Measurements from ENCODE around the gene ZNF765. TPM values are rescaled to one million over a fixed set of nuclear protein-coding genes. Genes with fewer than 3 reads are reported as not detected.
A peak's percentile ranks its signal among the peaks of the same experiment; 100 is the strongest.
"Not testable (repeated sequence)": the region's sequence is repeated elsewhere in the genome, so short reads cannot be mapped to it uniquely, and the experiment has no call there.

The ZNF765 gene
- total RNA-seq, 2 experiments from 2014 or later: 11.1 to 11.7 TPM

DNA sequence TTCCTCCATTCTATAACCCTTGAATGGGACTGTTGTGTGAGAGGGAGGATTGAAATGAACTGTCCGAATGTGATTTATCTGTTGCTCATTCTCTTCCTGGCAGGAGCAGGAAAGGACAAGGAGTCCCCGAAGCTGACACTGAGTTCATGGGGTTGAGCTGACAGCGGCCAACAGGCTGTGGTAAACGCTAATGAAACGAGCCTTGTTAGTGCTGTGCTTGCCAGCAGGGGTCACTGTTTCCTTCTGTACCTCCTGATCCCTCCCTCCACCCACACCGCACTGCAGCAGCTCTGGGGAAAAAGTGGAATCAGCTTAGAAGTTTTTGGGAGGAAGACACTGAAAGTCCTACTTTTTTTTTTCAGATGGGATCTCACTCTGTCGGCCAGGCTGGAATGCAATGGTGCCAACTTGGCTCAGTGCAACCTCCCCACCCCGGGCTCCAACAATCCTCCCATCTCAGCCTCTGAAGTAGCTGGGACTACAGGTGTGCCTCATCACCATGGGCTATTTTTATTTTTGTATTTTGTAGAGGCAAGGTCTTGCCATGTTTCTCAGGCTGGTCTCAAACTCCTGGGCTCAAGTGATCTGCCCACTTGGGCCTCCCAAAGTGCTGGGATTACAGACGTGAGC, 30.1 kb downstream of the ZNF765 start:
- Mint-ChIP-seq H3K36me3 (ENCODE audit: low read depth) (no peaks in the 10 kb centered on the region), H3K4me1 (ENCODE audit: low read depth) (peaks cover 3% of the 10 kb centered on the region), H3K9me3 (no peaks in the 10 kb centered on the region), H3K27ac (no peak overlapping the region), H3K27me3 (peaks cover 3% of the 10 kb centered on the region), H3K4me3 (no peak overlapping the region)
- intact Hi-C loops (cut with micrococcal nuclease): loop anchor here (2.0 kb wide), 1 partner anchor 322 kb away; no protein-coding TSS in a partner anchor
- POLR2A ChIA-PET: interaction anchor here (0.7 to 1.2 kb wide), 3 partner anchors 29 to 114 kb away, joined by 3 read pairs; no protein-coding TSS in a partner anchor
- TF ChIP-seq, protein P1, sequence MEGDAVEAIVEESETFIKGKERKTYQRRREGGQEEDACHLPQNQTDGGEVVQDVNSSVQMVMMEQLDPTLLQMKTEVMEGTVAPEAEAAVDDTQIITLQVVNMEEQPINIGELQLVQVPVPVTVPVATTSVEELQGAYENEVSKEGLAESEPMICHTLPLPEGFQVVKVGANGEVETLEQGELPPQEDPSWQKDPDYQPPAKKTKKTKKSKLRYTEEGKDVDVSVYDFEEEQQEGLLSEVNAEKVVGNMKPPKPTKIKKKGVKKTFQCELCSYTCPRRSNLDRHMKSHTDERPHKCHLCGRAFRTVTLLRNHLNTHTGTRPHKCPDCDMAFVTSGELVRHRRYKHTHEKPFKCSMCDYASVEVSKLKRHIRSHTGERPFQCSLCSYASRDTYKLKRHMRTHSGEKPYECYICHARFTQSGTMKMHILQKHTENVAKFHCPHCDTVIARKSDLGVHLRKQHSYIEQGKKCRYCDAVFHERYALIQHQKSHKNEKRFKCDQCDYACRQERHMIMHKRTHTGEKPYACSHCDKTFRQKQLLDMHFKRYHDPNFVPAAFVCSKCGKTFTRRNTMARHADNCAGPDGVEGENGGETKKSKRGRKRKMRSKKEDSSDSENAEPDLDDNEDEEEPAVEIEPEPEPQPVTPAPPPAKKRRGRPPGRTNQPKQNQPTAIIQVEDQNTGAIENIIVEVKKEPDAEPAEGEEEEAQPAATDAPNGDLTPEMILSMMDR (IDR thresholded peaks at IDR 0.05): peak; percentile 84
- peak; percentile 89 for ATAC-seq
- CTCF ChIA-PET: interaction anchor here (0.7 to 1.8 kb wide), 20 partner anchors 9 to 599 kb away, joined by 3 to 13 read pairs (median 3); no protein-coding TSS in a partner anchor
- DNase-seq: peak; percentile 80

DNA sequence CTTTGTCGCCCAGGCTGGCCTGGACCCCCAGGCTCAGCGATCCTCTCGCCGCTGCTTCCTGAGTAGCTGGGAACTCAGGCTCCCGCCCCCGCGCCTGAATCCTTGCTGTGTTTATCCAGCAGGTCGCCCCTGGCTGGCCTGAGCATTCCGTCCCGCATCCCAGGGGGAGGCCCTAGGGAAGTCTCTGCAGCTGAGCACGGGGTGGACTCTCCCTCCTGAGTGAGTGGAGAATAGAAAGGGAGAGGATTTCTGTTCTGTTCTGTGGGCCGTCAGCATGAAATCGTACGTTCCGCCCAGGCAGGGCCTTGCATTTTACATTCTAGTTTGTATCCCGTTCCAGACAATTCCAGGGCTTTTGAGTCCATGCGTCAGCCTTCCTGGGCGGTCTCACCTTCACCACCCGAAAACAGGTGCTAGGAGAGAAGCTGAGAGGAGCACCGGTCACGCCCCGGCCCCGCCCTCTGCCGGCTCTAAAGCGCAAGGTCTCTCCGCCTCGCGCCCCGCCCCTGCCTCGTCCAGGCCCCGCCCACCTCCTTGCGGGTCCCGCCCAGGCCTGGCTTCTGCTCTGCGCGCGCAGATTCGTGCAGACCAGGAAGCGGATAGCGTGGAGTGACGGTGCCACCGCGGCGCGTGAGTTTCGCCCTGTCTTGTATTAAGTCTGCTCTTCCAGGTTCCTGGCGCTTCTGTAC, 36.6 kb downstream of the ZNF765 start, which contains the start of gene ZNF761:
TSS of gene ZNF761 (plus strand) at position 586 of the 689 bp plus-strand sequence. CDS start 15,285 bp downstream, outside the sequence.
- peaks cover 6% of the 10 kb centered on the region for H3K9me3 Mint-ChIP-seq
- intact Hi-C loops (cut with micrococcal nuclease): no loop called here
- CTCF ChIA-PET: interaction anchor here (0.8 to 1.9 kb wide), 3 partner anchors 105 to 361 kb away, joined by 3 to 5 read pairs (median 4); no protein-coding TSS in a partner anchor
- POLR2A ChIA-PET: interaction anchor here (1.1 kb wide), 1 partner anchor 122 kb away, joined by 3 read pairs; no protein-coding TSS in a partner anchor
- ATAC-seq (peak; percentile 100), DNase-seq (peak; percentile 97)
- peak within 1 kb of the TSS; percentile 91 for H3K27ac Mint-ChIP-seq
- H3K27me3 Mint-ChIP-seq: peaks cover 2% of the 10 kb centered on the region
- peak within 1 kb of the TSS; percentile 96 for H3K4me3 Mint-ChIP-seq
- peaks cover 39% of the 10 kb centered on the region for H3K36me3 Mint-ChIP-seq (ENCODE audit: low read depth)
- peaks cover 38% of the 10 kb centered on the region for H3K4me1 Mint-ChIP-seq (ENCODE audit: low read depth)
- TF ChIP-seq, protein P1 (IDR thresholded peaks at IDR 0.05): peak; percentile 40

DNA sequence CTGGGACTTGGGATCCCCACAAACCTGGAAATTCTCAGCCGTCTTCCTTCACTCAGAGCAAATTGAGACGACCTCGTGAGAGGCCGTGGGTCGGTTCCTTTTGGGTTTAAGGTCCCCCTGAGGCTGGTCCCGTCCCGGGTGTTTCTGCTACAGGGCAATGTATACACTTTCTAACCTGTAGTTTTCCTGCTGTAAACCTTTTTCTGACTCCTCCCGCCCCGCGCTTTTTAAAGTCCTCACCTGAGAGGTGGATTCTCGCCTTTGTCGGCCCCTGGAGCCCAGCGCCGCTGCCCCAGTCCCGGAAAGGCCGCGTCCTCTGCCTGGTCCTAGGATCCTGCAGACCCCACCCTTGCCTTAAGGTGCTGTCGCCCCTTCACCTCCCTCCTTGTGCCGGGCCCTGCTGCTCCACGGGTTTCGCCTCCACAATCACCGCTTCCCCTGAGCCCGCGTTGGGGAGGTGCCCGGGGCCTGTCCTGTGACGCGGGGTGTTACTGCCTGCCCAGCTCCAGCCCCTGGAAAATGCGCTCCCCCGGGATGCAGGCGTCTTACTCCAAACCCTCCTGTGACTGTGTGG, 37.2 kb downstream of the ZNF765 start:
- peak overlapping the region; percentile 96 for H3K4me3 Mint-ChIP-seq
- peaks cover 6% of the 10 kb centered on the region for H3K9me3 Mint-ChIP-seq
- peaks cover 2% of the 10 kb centered on the region for H3K27me3 Mint-ChIP-seq
- H3K27ac Mint-ChIP-seq: peak overlapping the region; percentile 91
- peaks cover 38% of the 10 kb centered on the region for H3K4me1 Mint-ChIP-seq (ENCODE audit: low read depth)
- ChIA-PET CTCF (interaction anchor here (1.9 kb wide), 1 partner anchor 361 kb away, joined by 4 read pairs; no protein-coding TSS in a partner anchor), POLR2A (interaction anchor here (0.6 to 1.1 kb wide), 2 partner anchors 66 to 121 kb away, joined by 3 read pairs; partner anchors contain the start of gene ZNF525)
- TF ChIP-seq, protein P1 (IDR thresholded peaks at IDR 0.05): no peak
- ATAC-seq: peak; percentile 11
- DNase-seq: peak; percentile 31
- intact Hi-C loops (cut with micrococcal nuclease): no loop called here
- H3K36me3 Mint-ChIP-seq (ENCODE audit: low read depth): peaks cover 46% of the 10 kb centered on the region

DNA sequence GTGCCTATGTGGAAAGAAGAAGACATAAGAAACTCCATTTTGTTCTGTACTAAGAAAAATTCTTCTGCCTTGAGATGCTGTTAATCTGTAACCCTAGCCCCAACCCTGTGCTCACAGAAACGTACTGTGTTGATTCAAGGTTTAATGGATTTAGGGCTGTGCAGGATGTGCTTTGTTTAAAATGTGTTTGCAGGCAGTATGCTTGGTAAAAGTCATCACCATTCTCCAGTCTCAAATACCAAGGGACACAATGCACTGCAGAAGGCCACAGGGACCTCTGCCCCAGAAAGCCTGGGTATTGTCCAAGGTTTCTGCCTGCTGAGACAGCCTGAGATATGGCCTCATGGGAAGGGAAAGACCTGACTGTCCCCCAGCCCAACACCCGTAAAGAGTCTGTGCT, 48.9 kb downstream of the ZNF765 start:
- CTCF ChIA-PET; DNase-seq; H3K4me1 Mint-ChIP-seq (ENCODE audit: low read depth); POLR2A ChIA-PET; intact Hi-C loops (cut with micrococcal nuclease); H3K27ac Mint-ChIP-seq; H3K4me3 Mint-ChIP-seq; H3K27me3 Mint-ChIP-seq; ATAC-seq: not testable (repeated sequence)
- peaks cover 52% of the 10 kb centered on the region for H3K9me3 Mint-ChIP-seq
- peaks cover 94% of the 10 kb centered on the region for H3K36me3 Mint-ChIP-seq (ENCODE audit: low read depth)

DNA sequence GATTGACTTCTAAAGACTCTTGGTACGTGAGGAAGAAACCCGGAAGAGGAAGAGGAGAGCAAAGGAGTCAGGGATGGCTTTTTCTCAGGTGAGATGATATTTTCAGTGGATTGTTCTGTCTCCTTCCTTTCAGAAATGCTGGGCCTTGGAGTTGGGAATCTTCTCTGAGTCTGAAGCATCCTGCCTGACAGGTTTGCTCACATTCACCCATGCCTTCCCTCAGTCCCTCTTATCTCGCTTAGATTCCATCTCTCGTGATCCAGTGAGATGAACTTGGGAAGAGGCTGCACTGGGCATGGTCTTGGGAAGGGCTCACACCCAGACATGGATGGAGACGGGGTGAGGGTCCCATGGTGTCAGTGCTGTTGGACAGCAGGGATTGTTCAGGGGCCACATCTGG, 52.2 kb downstream of the ZNF765 start:
- POLR2A ChIA-PET; H3K4me3 Mint-ChIP-seq; H3K27ac Mint-ChIP-seq; ATAC-seq; intact Hi-C loops (cut with micrococcal nuclease); DNase-seq; H3K4me1 Mint-ChIP-seq (ENCODE audit: low read depth); H3K27me3 Mint-ChIP-seq: not testable (repeated sequence)
- Mint-ChIP-seq H3K9me3 (peaks cover 55% of the 10 kb centered on the region), H3K36me3 (ENCODE audit: low read depth) (peaks cover 94% of the 10 kb centered on the region)
- CTCF ChIA-PET: interaction anchor here (1.2 kb wide), 1 partner anchor 22 kb away, joined by 3 read pairs; no protein-coding TSS in a partner anchor

Measured in activated CD8-positive, alpha-beta T cell treated with anti-CD3 and anti-CD28 coated beads for 36 hours (primary cell).